ENCODE measurements around the gene ITFG1. TPM values are rescaled to one million over a fixed set of nuclear protein-coding genes. Genes with fewer than 3 reads are reported as not detected.

The ITFG1 gene
- total and polyA plus RNA-seq, 2 of the 13 experiments (the other 11 are each of a cell fraction or from before 2014, with no cell fraction given) = 74.5 to 150 TPM

DNA sequence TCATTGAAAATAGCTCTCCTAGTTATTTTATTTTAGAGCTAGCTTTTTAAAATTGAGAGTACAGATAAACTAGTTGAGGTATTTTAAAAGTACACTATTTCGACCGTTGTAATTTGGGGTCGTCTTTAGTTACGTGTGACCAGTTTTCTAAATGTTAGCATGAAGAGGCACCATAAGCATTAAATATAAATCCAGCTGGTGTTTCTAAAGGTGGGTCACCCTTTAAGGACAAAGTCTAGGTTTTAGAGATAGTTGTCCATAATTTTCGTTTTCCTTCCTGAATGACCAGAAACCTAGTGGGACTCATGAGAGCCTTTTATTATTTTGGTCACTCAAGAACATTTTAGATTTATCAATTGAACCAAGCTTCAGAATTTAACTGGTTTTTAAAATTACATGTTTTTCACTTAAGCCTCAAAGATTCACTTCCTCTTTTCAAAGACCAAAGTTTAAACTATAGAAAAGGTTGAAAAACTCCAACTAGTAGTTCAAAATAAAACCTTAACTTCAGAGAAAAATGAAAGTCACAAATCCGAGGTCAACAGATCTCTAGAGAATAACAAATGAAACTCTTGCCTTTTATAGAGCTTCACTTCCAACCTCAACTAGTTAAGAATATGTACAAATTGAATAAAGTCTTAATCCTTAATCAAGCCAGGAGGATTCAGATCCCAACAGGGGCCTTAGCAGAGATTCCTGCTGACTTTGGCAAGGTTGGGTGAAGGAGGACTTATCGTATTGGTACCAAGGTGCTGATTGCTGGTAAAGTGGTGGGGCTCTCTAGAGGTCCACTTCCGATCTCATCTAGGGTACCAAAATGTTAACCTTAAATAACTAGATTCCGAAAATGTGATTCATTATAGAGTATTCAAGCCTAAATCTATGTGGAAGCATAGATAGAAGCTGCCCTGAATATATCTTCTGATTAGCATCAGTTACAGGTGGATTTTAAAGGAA lies 32.8 kb upstream of the ITFG1 start (continued):
- TF ChIP-seq TFDP1 (CRISPR knock-in tag; IDR thresholded peaks at IDR 0.05; ENCODE audit: borderline replicate concordance) (0 out of 2 replicates have a peak, but pooled peaks have one; percentile 1), GATA4 (IDR thresholded peaks at IDR 0.05; ENCODE audit: borderline replicate concordance, low read depth) (no peak), PRPF4 (IDR thresholded peaks at IDR 0.05; ENCODE audit: low read depth, low read length, poor library complexity, severe bottlenecking) (no peak), ZBTB10 (CRISPR knock-in tag; IDR thresholded peaks at IDR 0.05; ENCODE audit: borderline replicate concordance) (no peak), MTA3 (CRISPR knock-in tag; IDR thresholded peaks at IDR 0.05) (no peak), KLF16 (CRISPR knock-in tag; IDR thresholded peaks at IDR 0.05) (0 out of 4 replicates have a peak, but pooled peaks of 1 of the 2 experiments have one; percentile 32), SP5 (CRISPR knock-in tag; IDR thresholded peaks at IDR 0.05; ENCODE audit: borderline replicate concordance, low read depth) (no peak), ZNF761 (CRISPR knock-in tag; conservative IDR thresholded peaks at IDR 0.05) (no peak), JDP2 (CRISPR knock-in tag; IDR thresholded peaks at IDR 0.05; ENCODE audit: borderline replicate concordance) (no peak), RFXANK (CRISPR knock-in tag; IDR thresholded peaks at IDR 0.05) (no peak), CREB1 (IDR thresholded peaks at IDR 0.05) (no peak), CREB1 (CRISPR knock-in tag; IDR thresholded peaks at IDR 0.05) (0 out of 2 replicates have a peak, but pooled peaks have one; percentile 11), MIER3 (CRISPR knock-in tag; IDR thresholded peaks at IDR 0.05; ENCODE audit: borderline replicate concordance) (no peak)

Data from HepG2 (cell line).